Femur (tissue), 1 donor: ENCODE results near the gene NMUR2.

Experiments used
- DNase-seq: peaks from one replicate; pipeline ENCODE4 v3.0.0-alpha.2; 2017

NMUR2 gene

DNA sequence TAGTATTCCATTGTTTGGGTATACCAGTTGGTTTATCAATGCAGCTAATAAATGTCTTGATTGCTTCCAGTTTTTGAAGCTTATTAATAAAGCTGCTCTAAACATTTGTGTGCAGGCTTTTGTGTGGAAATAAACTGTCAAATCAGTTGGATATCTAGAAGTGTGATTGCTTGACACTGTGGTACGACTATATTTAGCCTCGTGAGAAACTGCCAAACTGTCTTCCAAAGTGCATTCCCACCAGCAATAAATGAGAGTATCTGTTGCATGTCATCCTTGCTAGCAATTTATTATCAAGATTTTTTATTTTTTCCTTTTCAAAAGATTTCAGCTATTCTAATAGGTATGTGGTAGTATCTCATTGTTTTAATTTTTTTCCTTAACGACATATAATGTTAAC is 37.5 kb downstream of the NMUR2 start:
- no peak for DNase-seq

DNA sequence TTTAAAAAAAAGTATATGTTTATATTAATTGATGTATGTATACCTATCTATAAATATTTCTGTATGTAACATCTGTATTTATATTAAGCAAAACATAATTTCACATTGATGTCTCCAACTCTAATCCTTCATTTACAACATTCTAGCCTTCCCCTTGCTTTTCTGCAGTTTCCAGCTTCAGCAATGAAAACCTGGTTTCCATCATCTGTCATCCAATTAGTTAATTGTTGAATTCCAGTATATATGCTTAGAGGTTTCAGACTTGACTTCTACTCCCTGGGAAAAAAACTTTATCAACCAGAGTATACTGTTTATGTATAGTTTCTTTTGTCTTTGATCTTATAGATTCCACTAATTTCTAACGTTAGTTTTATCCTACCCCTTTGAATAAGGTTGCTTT is 38.4 kb downstream of the NMUR2 start:
- no peak for DNase-seq

DNA sequence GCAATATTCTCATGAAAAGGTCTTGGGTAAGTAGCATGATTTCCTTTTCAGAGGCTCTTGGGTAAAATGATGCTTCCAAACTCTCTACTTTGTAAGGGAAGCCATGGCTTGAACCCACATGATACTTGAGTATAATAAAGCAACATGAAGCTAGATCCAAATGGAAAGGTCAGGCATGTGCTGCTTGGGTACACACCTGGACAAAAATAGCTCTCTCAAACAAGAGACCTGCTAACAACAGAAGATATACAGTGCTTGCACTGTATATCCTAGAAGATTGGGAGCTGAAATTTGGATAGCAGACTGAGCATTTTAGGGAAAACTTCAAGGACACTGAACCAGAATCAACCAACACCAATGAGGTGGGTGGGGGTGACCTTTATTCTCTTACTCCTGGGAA is 40.2 kb downstream of the NMUR2 start:
- DNase-seq = no peak

DNA sequence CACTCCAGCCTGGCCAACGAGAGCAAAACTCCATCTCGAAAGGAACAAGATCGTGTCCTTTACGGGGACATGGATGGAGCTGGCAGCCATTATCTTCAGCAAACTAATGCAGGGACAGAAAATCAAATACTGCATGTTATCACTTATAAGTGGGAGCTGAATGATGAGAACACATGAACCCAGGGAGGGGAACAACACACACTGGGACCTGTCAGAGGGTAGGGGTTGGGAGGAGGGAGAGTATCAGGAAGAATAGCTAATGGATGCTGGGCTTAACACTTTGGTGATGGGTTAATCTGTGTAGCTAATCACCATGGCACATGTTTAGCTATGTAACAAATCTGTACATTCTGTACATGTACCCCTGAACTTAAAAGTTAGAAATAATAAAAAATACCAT is 40.9 kb downstream of the NMUR2 start:
- DNase-seq = no peak

DNA sequence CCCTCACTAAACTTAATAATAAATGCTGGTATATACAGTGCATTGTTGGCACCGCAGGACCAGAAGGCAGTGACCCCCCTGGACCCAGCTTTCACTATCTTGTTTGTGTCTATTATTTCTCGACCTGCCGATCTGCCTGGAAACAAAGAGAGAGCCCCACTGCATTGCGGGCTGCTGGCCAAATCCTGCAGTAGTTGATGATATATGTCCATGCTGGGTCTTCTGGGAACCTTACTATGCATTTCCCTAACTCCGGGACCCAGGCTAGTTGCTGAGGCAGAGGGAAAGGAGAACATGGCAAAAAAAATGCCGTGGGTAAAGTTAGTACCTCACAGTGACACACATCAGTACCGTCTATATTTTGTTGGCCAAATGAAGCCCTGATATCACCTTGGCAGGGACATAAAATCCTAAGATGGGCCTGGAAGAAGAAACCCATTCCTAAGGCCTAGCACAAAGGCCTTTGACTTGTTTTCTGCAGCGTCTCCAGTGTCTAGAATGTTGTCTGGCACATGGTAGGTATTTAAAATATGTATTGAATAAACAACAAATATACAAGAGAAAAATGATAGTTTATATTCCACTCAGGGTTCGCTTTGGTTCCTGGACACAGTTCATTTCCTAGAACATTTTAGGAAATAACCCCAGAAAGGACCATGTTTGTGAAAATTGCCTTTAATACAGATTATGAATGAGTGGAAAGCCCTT is 46.1 kb downstream of the NMUR2 start:
- DNase-seq = no peak

DNA sequence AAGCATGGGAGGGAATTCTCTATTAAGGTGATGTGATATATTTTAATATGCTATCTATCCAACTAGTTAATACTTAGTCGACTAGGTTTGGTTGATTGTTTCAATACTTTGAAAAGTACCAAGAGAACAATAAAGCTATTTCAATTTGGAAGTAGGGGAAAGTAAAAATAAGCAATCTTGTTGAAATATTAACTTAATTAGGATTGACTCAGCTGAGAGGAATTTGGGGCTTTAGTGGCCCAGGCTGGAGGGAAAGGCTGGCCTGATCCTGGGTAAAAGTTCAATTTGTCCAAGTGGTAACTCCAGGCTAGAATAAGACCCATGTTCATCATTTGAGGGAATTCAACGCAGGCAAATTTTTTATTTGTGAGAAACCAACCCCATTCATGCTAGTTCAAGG is 48.6 kb downstream of the NMUR2 start:
- no peak for DNase-seq

DNA sequence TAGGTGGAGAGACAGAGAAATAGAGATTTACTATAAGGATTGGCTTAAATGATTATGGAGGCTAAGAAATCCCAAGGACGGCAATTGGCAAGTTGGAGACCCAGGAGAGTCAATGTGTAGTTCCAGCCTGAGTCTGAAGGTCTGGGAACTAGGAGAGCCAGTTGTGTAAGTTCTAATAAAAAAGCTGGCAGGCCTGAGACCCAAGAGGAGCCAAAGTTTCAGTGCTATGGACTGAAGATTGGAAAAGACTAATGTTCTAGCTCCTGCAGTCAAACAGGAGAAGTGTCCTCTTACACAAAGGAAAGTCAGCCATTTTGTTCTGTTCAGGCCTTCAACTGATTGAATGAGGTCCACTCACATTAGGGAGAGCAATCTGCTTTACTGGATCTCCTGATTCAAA is 50.0 kb downstream of the NMUR2 start:
- DNase-seq = no peak

DNA sequence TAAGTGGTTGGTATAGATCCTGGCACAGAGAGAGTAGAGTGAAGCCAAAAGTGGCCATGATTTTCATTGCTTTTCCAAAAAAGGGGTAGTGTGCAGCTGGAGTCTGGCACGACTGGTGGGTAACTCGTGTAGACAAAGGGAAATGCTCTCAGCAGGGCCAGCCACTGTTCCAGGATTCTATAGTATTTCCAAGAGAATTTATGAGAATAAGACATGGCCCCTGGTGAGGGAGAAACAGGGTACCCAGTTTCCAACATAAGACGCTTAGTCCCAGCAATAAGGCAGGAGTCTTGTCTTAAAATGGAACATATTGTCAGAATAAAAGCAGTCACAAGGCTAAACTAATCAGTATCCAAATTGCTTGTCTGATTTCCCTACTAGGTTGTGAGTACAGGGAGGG is 52.1 kb downstream of the NMUR2 start:
- DNase-seq = no peak

DNA sequence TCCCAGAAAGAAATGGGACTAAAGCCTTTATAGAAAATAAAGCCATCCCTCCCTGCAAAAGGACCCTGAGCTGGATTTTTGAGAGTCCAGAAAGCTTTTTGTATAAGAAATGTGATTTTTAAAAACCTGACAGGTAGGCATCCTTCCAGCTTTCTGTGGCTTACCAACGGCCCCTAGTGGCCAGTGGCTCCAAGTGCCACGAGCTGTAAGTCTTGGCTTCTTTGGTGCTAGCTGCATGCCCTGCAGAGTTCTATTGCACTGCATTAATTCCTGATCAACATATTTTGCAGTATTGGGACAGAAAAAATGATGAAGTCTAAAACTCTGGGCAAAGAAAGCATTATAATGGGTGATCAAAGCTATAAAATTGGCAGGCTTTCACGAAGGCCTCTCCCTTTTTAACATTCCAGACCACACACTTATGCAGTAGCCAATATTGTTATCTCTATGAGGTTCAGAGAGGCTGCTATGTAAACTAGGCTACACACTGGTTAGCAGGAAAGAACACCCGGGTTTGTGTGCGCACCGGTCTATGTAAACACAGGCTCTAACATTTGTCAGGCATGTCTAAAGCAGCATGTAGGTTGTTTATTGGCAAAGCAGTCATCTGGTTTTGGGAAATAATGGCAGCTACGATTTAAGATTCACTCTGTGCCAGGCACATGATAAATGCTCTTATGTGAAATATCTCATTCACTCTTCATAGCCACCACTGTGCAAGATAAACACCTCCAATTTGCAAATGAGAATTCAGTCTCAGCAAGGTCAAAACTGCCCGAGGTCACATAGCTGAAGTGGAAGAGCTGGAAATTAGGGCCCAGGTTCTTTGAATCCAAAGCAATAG is 55.2 kb downstream of the NMUR2 start:
- no peak for DNase-seq
